Nephron (organoid): ENCODE data around the gene MON2.

Experiments
- H3K27ac Mint-ChIP-seq, 3 experiments: 2 replicates each; pipeline ENCODE4 v1.8.0; 2020; ENCODE audit warnings: mixed read lengths in 3 of 3, mild to moderate bottlenecking in 2 of 3, moderate library complexity in 1 of 3
- H3K27me3 Mint-ChIP-seq: 2 replicates; pipeline ENCODE4 v1.8.0; 2021; ENCODE audit warnings: low read depth, mild to moderate bottlenecking, moderate library complexity, mixed read lengths
- H3K36me3 Mint-ChIP-seq: 2 replicates; pipeline ENCODE4 v1.8.0; 2020; ENCODE audit warnings: low read depth, mixed read lengths
- H3K4me1 Mint-ChIP-seq: 2 replicates; pipeline ENCODE4 v1.8.0; 2020; ENCODE audit warnings: mixed read lengths
- H3K4me3 Mint-ChIP-seq, 3 experiments: 2 replicates each; pipeline ENCODE4 v1.8.0; 2020; ENCODE audit warnings: mild to moderate bottlenecking in 3 of 3, mixed read lengths in 3 of 3, moderate library complexity in 2 of 3
- H3K9me3 Mint-ChIP-seq: 2 replicates; pipeline ENCODE4 v1.8.0; 2020; ENCODE audit warnings: mixed read lengths
- TF ChIP-seq, protein P1 (sequence below), 3 experiments: fragments of 200-600 bp; sonication (generic); IDR thresholded peaks; one replicate each; pipeline ENCODE4 v1.5.0; 2021; ENCODE audit warnings: antibody characterized with exemption in 3 of 3; ENCODE audit not compliant: unreplicated experiment in 3 of 3

The MON2 gene, protein sequence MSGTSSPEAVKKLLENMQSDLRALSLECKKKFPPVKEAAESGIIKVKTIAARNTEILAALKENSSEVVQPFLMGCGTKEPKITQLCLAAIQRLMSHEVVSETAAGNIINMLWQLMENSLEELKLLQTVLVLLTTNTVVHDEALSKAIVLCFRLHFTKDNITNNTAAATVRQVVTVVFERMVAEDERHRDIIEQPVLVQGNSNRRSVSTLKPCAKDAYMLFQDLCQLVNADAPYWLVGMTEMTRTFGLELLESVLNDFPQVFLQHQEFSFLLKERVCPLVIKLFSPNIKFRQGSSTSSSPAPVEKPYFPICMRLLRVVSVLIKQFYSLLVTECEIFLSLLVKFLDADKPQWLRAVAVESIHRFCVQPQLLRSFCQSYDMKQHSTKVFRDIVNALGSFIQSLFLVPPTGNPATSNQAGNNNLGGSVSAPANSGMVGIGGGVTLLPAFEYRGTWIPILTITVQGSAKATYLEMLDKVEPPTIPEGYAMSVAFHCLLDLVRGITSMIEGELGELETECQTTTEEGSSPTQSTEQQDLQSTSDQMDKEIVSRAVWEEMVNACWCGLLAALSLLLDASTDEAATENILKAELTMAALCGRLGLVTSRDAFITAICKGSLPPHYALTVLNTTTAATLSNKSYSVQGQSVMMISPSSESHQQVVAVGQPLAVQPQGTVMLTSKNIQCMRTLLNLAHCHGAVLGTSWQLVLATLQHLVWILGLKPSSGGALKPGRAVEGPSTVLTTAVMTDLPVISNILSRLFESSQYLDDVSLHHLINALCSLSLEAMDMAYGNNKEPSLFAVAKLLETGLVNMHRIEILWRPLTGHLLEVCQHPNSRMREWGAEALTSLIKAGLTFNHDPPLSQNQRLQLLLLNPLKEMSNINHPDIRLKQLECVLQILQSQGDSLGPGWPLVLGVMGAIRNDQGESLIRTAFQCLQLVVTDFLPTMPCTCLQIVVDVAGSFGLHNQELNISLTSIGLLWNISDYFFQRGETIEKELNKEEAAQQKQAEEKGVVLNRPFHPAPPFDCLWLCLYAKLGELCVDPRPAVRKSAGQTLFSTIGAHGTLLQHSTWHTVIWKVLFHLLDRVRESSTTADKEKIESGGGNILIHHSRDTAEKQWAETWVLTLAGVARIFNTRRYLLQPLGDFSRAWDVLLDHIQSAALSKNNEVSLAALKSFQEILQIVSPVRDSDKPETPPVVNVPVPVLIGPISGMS (N-terminal part only)

DNA sequence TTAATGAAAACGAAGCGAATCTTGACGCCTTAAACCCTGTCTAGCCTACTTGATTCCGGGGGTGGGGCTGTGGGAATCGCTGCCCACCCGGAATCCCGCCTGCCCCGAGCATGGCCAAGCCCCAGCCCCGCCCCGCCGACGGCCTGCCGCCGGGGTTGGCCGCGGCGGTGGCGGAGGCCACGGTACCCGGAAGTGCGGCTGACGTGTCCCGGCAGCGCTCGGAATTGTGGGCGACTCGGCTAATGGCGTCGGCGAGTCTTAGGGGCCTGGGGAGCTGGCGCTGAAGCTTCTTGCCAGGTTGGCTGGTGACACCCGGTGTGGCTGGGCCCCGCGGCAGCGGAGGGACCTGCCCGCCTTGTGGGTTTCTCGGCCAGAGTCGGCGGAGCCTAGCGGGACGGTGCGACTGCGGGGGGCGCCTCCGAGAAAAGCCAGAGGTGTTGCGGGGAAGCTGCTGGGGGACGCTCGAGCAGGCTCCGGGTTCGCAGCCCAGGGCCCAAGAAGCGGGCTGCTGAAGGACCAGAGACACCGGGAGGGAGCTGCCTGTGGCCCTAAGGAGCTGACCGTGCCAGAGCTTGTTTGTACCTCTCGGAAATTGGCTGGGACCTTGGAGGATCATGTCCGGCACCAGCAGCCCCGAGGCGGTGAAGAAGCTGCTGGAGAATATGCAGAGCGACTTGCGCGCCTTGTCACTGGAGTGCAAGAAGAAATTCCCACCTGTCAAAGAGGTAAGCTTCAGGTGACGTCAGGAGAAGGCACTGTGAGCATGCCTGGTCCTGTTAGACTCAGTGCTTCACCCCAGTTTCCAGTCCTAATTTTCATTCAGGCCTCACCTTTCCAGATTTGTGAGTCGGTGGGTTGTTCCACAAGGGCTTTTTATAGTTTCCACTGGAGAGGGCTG, at the start of gene MON2:
Gene MON2 (plus strand): TSS at position 233 of the 898 bp plus-strand sequence. CDS start 382 bp downstream, at position 615.
- Mint-ChIP-seq H3K9me3 (peaks cover 13% of the 10 kb centered on the region), H3K4me1 (peaks cover 18% of the 10 kb centered on the region), H3K27me3 (peaks cover 4% of the 10 kb centered on the region), H3K36me3 (no peaks in the 10 kb centered on the region), H3K27ac (peak within 1 kb of the TSS; percentile 92 to 96 (median 92)), H3K4me3 (peak within 1 kb of the TSS; percentile 86 to 99 (median 99))
- TF ChIP-seq, protein P1, sequence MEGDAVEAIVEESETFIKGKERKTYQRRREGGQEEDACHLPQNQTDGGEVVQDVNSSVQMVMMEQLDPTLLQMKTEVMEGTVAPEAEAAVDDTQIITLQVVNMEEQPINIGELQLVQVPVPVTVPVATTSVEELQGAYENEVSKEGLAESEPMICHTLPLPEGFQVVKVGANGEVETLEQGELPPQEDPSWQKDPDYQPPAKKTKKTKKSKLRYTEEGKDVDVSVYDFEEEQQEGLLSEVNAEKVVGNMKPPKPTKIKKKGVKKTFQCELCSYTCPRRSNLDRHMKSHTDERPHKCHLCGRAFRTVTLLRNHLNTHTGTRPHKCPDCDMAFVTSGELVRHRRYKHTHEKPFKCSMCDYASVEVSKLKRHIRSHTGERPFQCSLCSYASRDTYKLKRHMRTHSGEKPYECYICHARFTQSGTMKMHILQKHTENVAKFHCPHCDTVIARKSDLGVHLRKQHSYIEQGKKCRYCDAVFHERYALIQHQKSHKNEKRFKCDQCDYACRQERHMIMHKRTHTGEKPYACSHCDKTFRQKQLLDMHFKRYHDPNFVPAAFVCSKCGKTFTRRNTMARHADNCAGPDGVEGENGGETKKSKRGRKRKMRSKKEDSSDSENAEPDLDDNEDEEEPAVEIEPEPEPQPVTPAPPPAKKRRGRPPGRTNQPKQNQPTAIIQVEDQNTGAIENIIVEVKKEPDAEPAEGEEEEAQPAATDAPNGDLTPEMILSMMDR (IDR thresholded peaks at IDR 0.05; ENCODE audit: unreplicated experiment in 3 of 3) = no peak

DNA sequence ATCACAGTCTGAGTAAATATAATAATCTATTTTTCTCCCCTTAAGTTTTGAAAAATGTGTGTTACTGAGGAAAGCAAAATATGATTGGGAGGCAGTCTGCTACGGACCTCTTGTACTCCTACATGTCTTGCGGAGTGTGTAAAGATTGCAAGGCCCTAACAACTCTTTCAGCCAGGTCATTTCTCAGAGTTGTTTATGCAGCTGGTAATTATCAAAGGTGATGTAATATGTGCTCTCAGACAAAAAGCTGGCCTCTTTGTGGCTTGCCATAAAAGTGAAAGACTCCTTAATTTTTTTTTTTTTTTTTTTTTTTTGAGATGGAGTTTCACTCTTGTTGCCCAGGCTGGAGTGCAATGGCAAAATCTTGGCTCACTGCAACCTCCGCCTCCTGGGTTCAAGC, 40.5 kb upstream of the MON2 start:
- Mint-ChIP-seq H3K4me1 (no peaks in the 10 kb centered on the region), H3K27ac (no peak overlapping the region), H3K9me3 (peaks cover 43% of the 10 kb centered on the region), H3K36me3 (peaks cover 11% of the 10 kb centered on the region), H3K4me3 (no peak overlapping the region), H3K27me3 (no peaks in the 10 kb centered on the region)
- TF ChIP-seq, protein P1 (IDR thresholded peaks at IDR 0.05; ENCODE audit: unreplicated experiment in 3 of 3) = no peak

DNA sequence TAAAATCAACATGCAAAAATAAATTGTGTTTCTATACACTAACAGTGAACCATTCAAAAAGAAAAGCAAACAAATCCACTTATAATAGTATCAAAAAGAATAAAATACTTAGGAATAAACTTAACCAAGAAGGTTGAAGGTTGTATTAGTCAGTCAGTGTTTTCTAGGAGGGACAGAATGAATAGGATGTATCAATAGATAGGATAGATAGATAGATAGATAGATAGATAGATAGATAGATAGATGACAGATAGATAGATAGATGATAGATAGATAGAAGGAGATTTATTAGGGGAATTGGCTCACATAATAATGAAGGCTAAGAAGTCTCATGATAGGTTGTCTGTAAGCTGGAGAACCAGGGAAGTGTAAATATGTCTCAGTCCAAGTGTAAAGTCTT, 37.2 kb upstream of the MON2 start:
- peaks cover 11% of the 10 kb centered on the region for H3K36me3 Mint-ChIP-seq
- H3K4me3 Mint-ChIP-seq = no peak overlapping the region
- peaks cover 20% of the 10 kb centered on the region for H3K9me3 Mint-ChIP-seq
- H3K27ac Mint-ChIP-seq = no peak overlapping the region
- no peaks in the 10 kb centered on the region for H3K4me1 Mint-ChIP-seq
- H3K27me3 Mint-ChIP-seq = peaks cover 16% of the 10 kb centered on the region
- TF ChIP-seq, protein P1 (IDR thresholded peaks at IDR 0.05; ENCODE audit: unreplicated experiment in 3 of 3) = no peak

DNA sequence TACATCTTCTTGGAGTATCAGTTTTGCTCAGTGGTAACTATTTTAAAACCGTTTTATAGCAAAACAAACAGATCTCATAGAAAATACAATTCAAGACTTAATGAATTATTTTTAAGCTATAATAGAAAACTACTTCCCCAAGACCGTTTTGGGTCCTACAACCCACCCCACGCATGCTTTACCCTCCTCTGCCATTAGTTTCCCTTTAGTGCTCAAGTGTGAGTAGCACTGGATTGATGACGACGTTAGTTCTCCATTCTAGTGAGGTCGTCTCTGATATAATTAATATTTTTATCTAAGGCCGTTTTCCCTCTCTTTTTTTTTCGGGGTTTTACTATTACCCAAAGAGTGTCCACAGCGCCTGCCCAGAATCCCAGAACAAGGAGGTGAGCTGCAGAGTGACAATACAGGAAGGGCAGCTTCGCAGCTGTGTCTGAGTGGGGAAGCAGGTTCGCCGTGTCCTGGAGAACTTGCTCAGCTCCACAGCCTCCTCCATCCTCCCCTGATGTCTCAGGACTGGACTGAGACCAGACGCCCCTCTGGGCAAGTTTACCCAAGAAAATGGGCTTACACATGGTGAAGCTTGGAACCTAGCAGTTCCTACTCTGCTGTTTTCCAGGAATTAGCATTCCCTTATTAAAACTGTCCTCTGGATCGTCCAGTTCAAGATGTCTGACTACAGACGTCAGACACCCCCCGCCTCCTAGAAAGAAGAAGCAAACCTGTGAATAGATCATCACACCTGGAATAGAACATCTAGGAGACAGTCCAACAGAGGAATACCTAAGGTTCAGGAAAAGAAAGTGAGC, 31.9 kb upstream of the MON2 start:
- Mint-ChIP-seq H3K27me3 (peaks cover 42% of the 10 kb centered on the region), H3K4me1 (peaks cover 6% of the 10 kb centered on the region), H3K36me3 (no peaks in the 10 kb centered on the region), H3K27ac (no peak overlapping the region), H3K4me3 (peak overlapping the region; percentile 81 to 84 (median 82)), H3K9me3 (peaks cover 2% of the 10 kb centered on the region)
- TF ChIP-seq, protein P1 (IDR thresholded peaks at IDR 0.05; ENCODE audit: unreplicated experiment in 3 of 3) = no peak
